Stimulated activated CD8-positive, alpha-beta memory T cell treated with anti-CD3 and anti-CD28 coated beads, Interleukin-7, amount 100 ng/mL, for 24 hours (primary cell): ENCODE data around the gene SPA17.

Experiments
- DNase-seq: peaks from one replicate; pipeline ENCODE4 v3.0.0-alpha.2; 2020; ENCODE audit warnings: low read depth

SPA17 gene

DNA sequence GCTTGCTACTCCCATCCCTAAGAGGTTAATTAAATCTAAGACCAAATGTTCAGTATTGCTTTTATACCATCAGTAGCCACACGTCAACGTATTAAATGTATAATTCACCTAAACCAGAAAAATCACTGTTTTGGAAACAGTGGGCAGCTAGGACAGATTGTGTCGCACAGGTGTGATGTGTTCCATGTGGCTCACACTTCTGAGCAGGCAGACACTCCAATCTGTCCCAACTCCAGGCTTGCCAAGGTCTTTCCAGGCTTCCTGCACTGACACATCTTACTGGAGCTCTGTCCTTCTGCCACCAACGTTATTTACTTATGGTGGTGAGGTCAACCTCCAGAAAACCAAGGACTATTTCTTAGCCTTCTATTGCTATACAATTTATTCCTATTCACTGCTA is 11.6 kb upstream of the SPA17 start:
- no peak for DNase-seq

DNA sequence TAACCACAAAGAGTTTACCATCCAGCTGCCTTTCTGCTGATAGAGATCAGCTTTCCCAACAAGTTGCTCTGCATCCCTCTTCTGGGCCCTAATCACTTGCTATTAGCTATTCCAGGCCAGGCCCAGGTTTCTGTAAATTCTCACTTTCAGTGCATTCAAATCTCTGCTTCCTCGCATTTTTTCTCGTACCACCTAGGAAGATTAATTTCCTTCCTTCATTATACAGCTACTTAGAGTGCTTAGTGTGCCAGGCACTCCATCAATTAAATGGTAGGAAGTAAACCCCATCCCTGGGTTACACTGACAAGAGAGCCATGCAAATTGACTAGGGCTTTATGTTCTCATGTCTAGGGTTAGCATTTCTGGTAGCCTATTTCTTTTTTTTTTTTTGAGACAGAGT is 9.8 kb upstream of the SPA17 start:
- DNase-seq: no peak

DNA sequence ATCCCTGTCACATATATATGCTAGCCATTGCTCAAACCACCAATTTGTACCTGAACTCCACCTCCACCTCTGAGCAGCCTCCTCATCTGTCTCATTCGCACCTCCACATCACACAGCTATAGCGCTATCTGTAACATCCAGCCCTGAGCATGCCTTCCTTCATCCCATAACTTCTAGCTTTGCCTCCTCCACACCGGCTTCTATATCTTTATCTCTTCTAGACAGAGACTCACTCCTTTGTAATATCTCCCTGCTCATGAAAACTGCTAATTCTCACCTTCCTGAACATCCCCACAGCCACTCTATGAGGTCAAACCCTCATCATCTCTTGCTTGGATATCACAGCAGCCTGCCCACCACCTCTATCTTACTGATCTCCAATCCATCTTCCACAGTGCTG is 6.1 kb upstream of the SPA17 start:
- no peak for DNase-seq

DNA sequence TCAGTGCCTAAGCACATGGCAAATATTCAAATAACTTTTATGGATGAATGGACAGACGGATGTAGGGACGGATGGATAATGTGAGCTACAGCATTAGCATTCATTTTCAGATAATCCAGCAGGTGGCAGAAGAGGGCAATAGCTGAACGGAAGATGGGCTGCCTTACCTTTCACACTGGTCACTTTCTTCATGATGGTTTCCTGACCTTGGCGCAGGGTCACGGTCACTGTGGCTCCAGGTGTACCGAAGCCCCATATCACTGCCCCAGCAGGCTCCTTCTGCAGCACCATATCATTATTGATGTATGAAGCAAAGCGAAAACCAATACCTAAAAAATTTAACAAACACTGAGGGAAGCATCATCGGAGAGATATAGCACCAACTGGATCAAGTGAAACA is 4.5 kb upstream of the SPA17 start:
- DNase-seq: no peak

DNA sequence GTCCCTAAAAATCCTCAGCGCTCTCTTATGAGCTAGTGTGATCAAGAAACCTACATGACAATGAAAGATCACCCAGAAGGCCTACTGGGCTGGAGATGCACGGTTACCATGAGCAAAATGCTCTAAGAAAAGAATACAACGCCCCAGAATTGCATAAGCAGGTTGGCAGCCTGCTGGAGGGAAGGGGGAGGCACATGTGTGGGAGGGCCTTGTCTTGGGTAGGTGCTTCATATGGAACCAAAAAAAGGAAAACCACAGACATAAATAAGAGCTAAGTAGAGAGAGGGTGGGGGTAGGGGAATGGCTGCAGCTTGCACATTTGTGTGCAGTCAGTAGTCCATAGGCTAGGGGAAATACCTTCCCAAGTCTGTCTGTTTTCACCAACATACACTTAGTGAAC is 3.0 kb upstream of the SPA17 start:
- no peak for DNase-seq

DNA sequence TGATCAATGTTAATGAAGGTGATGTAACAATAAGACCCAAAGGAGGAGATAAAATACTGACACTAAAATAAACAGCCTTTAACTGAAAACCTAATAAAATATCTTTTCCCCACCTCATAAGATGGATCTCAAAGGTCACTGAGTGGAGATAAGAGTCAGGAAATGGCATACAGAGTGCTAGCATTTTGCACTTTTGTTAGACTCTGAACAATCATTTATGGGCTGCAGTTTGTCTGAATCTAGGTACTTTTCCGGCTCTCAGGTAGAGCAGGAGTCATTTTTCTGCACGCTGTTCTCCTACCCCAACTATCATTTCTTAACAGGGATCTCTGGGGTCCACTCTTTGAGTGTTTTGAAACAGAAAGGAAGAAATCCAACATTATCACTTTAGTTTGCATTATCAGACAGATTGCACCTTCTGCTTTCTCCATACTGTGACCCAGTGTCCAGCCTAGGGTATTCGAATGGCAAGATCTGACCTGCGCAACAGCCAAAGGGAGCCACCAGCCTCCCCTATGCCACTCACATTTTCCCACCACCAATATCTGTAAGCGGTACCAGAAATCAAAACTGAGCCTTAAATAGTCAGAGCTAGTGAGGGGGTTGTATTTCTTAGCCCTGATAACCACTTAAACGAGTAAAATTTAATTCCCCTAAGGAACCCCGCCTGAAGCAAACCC is 1.0 kb upstream of the SPA17 start:
- DNase-seq: no peak

DNA sequence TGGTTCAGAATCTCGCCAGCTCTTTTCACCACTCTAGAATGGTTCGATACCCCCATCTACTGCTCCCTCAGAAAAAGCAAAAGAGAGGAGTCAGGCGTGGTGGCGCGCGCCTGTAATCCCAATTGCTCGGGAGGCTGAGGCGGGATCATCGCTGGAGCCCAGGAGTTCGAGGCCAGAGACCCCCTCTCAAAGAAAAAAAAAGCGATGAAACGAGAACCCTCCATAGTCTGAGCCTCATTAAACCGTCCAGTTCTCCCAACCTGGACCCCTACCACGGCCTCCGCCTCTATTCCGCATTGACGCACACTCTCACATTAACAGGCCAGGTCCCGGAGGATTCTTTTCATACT is 439 bp downstream of the SPA17 start:
- DNase-seq: no peak

DNA sequence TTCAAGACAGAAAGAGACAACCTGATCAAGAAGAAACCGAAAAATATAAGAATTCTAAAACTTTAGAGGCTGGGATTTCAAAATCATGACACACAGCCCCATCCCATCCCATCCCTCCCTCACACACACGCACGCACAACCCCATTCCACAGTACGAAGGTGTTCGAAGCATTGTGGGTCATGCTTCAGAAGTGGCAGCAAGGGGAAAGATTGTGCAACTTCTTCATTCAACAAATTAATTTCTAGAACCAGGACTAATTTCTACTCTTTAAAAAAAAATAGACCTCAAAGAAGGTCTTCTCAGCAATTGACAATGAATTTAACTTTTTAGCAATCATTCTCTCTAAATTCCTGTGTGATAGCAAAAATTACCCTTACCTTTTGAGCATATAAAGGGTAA is 867 bp downstream of the SPA17 start:
- no peak for DNase-seq

DNA sequence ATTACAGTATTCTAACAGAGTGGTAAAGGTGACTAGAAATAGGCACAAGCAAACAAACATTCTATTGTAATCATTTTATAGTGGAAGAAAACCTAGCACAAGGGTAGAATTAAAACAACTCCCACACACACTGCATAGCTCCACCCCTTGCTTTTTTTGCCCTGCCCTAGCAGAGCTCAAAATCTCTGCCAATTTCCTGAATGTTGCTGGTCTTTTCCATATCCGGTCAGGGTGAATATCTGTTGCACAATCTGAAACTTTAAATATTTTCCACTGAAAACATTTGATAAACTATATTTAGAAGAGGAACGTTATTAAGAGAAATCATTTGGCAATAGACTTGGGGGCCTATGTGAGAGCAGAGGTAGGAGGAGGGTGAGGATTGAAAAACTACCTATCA is 2.7 kb downstream of the SPA17 start:
- DNase-seq: no peak

DNA sequence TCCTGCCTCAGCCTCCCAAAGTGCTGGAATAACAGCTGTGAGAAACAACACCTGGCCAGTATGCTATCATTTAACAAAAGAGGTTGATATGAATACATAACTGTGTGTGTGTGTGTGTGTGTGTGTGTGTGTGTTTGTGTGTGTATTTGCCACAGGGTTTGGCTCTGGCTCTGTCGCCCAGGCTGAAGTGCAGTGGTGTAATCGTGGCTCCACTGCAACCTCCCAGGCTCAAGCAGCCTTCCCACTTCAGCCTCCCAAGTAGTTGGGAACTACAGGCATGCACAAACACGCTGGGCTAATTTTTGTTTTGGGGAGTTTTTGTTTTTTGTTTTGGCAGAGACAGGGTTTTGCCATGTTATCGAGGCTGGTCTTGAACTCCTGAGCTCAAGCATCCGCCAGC is 4.7 kb downstream of the SPA17 start:
- no peak for DNase-seq

DNA sequence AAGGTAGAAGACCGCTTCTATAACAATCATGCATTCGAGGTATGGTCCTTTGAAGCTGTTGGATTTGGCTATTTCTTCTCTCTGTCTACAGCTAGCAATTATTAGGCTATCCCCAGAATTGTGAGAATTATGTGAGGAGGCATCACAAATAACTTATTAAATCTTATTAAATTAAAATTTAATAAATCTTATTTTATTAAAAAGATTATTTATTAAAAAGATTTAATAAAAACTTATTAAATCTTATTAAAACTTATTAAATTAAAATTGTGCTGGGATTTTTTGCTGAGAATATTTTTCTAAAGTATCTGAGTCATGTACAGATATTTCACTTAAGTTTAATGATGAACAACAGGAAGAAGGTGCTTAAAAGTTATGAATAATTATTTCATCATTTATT is 7.7 kb downstream of the SPA17 start:
- no peak for DNase-seq

DNA sequence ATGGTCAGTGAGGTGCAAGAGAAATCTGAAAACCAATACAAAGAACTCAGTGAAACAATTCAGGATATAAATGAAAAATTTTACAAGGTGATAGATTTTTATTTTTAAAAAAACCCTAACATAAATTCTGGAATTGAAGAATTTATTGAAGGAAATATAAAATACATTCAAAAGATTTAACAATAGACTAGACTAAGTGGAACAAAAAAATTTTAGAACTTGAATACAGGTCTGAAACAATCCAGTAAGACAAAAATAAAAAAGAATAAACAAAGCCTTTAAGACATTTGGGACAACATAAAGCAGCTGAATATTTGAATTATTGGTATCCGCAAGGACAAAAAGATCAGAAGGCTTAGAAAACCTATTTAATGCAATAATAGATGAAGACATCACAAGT is 8.7 kb downstream of the SPA17 start:
- DNase-seq: no peak

DNA sequence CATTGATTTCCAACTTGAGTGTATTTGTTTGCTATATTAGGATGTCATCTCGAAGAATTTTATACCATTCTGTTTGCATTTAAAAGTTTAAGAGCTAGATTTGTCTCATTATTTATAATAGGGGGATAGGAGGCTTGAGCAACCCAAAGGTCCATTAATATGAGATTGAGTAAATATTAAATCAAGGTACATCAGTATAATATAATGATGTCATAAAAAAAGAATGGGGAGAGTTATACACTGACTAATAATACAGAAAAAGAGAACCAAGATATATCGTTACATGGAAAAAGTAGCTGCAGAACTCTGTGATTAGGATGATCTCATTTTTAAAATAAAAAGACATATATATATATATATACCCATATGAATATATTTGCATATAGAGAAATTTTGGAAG is 19.4 kb downstream of the SPA17 start:
- DNase-seq: no peak

DNA sequence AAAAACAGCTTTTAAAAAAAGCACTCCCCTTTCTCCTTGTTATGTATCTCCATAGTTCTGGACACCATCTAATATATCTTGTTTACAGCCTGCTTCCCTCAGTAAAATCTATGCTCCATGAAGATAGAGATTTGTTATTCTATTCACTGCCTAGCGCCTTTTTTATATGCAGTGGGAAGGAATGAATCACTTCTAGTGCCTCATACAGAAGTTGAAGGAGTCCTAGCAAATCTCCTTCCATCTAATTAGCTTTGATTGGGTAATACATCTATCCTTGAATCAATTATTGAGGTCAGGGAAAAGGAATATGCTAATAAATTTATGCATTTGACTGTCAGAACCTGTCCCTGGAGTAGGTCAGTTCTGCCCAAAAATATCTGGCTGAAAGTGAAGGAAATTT is 25.8 kb downstream of the SPA17 start:
- no peak for DNase-seq

DNA sequence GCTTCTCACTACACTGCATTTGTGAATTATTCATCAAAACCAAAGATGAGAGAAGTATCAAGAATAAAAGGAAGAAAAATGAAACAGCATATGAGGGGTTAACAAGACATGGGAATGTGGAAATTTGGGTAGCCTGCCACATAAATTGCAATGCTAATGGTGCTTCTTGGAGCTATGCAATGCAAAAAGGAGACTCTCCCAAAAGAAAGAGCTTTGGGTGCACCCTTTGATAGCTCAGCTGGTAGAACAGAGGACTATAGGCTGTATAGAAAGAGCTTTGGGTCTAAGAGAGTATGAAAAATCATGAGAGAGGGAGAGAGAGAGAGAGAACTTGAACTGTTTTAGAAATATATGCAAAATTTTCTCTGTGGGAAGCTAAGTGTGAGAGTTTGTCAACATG is 26.3 kb downstream of the SPA17 start:
- no peak for DNase-seq

DNA sequence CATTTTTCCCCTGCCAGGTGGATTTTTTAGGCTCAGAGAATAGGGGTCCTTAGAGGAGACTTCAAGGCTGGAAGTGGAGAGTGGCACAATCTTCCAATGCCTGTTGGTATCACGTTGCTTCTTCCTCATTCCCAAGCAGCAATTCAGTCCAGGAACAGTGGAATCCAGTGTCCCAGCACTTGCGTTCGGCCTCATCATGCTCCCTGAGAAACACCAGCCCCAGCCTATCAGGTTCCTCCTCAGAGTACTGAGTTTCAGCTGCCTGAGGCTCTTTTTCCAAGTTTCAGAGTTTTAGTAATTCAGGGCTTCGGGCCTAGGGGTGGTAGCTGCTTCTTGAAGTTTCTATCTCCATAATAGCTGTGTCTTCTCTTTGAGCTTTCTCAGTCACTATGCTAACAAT is 34.1 kb downstream of the SPA17 start:
- DNase-seq: no peak

DNA sequence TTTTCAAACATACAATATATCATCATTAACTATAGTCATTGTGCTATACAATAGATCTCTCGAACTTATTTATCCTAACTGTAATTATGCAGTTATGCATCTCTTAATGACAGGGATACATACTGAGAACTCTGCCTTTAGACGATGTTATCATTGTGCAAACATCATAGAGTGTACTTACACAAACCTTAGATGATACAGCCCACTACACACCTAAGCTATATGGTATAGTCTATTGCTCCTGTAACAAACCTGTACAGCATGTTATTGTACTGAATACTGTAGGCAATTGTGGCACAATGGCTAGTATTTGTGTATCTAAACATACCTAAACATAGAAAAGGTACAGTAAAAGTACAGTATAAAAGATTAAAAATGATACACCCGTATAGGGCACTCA is 38.7 kb downstream of the SPA17 start:
- no peak for DNase-seq

DNA sequence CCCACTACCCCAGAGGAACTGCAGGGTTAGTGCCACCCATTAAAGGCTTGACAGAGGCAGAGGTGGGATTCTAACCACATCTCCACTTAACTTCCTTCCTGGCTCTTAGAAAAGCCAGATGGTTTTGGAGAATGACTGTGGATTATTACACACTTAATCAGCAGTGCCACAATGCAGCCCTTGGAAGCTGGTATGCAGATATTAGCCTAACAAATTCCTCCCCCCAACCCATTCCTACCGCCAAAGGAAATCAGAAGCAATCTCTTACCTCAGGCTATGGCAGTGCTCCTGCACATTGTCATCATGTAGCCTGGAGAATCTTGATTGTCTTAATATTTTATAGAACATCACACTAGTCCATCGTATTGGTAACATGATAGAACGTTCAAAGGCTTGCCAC is 42.9 kb downstream of the SPA17 start:
- no peak for DNase-seq

DNA sequence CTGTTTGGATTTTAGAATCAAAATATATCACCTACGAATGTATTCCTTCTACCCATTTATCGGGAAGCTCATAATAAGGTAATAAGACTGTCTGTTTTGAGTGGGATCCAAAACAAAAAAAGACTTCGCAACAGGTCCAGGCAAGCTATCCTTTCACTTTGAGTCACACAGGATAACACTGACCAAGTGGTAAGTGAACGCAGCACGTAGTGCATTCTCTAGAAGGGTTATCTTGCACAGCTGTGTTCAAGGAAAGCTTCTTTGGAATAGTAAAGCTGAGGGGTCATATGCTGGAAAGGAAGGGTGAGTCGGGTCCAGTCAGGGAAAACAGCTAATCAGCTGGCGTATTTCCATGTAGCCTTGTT is 43.7 kb downstream of the SPA17 start:
- no peak for DNase-seq

DNA sequence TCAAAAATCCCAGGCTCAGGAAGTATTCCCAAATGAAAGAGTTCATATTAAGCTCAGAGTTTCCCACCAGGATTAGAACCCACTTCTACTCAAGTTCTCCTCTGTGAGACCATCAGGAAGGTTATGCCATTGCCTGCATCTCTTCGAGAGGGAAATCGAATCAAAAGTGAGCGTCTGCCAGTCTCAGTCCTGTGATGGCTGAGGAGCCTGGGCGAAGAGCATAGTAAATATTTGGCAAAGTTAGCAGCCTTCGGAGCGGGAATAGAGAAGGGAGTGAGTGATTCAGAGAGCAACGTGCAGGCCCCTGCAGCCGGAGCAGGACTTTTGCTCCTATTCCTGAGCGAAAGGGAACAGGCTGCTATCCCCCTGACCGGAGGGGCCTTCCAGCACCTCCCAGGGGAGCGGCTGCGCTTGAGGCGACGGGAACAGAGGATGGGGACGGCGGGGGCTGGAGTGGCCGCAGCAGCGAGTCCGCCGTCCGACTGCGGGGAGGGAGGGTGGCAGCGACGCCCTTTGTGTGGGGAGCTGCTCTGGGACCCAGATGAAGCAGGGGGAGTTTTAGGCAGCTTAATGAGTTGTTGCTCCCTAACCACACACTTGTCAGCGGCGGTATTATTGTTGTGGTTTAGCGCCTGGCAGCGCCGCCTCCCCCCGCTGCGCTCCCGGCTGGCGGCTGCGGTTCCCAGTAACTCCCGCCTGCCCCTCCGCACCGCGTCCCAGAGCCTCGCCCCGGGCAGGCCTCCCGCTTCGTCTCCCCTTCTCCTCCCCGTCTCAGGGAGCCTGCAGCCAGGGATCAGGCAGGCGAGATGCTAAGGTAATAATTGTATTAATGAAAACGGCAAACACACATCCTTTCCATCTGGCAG is 44.3 kb downstream of the SPA17 start:
- no peak for DNase-seq

DNA sequence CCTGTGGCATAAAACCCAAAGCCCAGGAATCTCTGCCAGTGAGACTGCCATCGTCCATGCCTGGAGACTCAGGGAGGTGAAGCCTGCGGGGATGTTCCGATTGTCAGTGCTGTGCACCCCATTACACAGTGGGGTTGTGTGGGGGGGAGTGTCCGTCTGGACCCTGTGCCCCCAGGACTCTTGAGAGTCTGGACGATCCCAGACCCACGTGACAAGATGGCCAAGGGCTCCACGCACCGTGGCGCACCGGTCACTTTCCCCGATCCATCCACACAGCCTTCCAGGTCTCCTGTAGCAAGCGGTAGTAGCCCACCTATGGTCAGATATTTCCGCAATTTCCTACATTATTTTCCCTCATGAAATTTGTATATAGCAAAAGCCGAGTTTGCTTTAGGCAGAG is 45.1 kb downstream of the SPA17 start:
- DNase-seq: no peak

DNA sequence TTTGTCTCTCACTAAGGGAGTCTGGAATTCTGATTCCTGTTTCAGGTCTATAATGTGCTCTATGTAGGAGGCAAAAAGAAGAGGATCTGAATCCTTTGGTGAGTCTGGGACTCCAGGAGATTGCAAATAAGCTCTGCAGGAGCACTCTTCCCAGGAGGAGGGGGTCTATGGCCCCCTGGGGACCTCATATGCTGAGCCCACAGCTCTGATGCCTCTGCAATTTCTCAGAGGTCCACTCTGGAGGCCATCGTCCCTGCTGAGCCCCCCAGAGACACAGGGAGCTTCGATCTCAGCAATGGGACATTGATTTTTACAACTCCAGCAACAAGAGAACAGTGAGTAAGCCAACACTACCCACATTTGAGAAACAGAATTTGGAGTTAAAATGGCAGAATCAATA is 45.8 kb downstream of the SPA17 start:
- no peak for DNase-seq

DNA sequence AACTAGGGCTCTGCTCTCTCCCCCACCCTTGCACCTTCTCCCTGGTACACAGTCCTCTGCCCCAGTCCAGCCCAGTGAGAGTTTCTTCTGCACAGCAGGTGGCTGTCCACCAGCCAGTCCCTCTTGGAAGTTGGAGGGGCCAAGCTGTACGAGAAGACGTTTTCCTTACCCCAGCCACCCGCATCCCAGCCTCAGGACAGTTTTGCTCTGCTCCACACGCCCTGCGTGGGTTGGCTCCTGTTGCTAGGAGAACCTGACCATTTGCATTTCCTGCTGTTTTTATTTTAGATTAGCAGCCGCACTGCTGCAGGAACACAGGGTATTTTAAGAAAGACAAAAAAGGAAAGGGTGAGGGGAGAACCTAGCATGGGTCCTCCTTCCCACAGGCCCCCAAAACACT is 48.5 kb downstream of the SPA17 start:
- DNase-seq: no peak
